Prostate gland (tissue), 2 donors: Measurements from ENCODE around the gene HIVEP3. TPM values are rescaled to one million over a fixed set of nuclear protein-coding genes. Genes with fewer than 3 reads are reported as not detected.
A peak's percentile ranks its signal among the peaks of the same experiment; 100 is the strongest.

ENCODE experiments used
- DNase-seq: peaks from one replicate; pipeline ENCODE4 v3.0.0-alpha.2; 2019; ENCODE audit warnings: low spot score
- H3K27ac ChIP-seq, 2 donors: fragments of 200-600 bp; sonication (generic); 2 replicates each; pipeline ENCODE4 v1.5.1; 2017 to 2019
- H3K27me3 ChIP-seq: fragments of 200-600 bp; sonication (generic); replicated peaks from 2 replicates; pipeline ENCODE4 v1.5.1; 2019; ENCODE audit not compliant: insufficient read depth
- H3K36me3 ChIP-seq, 2 donors: fragments of 200-600 bp; sonication (generic); 1 replicate in 1 of 2; 2 replicates in 1 of 2; pipeline versions ENCODE4 v1.5.1 to v1.8.1; 2017 to 2019
- H3K4me1 ChIP-seq: fragments of 200-600 bp; sonication (generic); replicated peaks from 2 replicates; pipeline ENCODE4 v1.5.1; 2019
- H3K4me3 ChIP-seq, 2 donors: fragments of 200-600 bp; sonication (generic); 2 replicates each; pipeline ENCODE4 v1.5.1; 2017 to 2019
- H3K9me3 ChIP-seq: fragments of 200-600 bp; sonication (generic); 2 replicates; pipeline ENCODE4 v1.5.1; 2017
- CTCF ChIP-seq, 4 experiments: fragments of 200-600 bp in 2 of 4; fragments of 450-650 bp in 2 of 4; sonication (generic) in 2 of 4; IDR thresholded peaks; 1 replicate in 3 of 4; 2 replicates in 1 of 4; pipeline ENCODE4 v1.5.1; 2016 to 2019; ENCODE audit warnings: antibody characterized with exemption in 4 of 4, mild to moderate bottlenecking in 2 of 4, moderate library complexity in 2 of 4
- POLR2A ChIP-seq: fragments of 450-650 bp; IDR thresholded peaks from one replicate; pipeline ENCODE4 v1.6.1; 2016; ENCODE audit warnings: antibody characterized with exemption, mild to moderate bottlenecking
- POLR2AphosphoS5 ChIP-seq: sonication (generic); formaldehyde crosslinking; IDR thresholded peaks from one replicate; pipeline ENCODE4 v1.6.1; 2017; ENCODE audit warnings: antibody characterized with exemption
- WGBS: methylation state at CpG from one replicate; pipeline ENCODE4 v1.1.5; 2018; 5-methylcytosine and 5-hydroxymethylcytosine counted together
- intact Hi-C: fragments of 100-400 bp; cut with DNase I; formaldehyde crosslinking; loops from one replicate; pipeline ENCODE4 v1.14.2; 2022
- total RNA-seq, 2 donors: library from RNA; depleted of rRNA; stranded (reverse); fragments of >200 nt; gene quantifications; one replicate each; pipeline ENCODE4 v1.1.0, GENCODE V29; 2016

The HIVEP3 gene
- total RNA-seq, 2 donors from 2014 or later = 9.3 to 11.2 TPM

GRCh38 chr1:41887365-41887764, 31.4 kb downstream of the HIVEP3 start:
- DNase-seq = no peak
- H3K27me3 ChIP-seq = no peaks in the 10 kb centered on the region
- no peaks in the 10 kb centered on the region for H3K9me3 ChIP-seq
- H3K36me3 ChIP-seq = no peaks in the 10 kb centered on the region
- no peak for TF ChIP-seq CTCF (IDR thresholded peaks at IDR 0.05)
- no peak for TF ChIP-seq POLR2AphosphoS5
- no peak for TF ChIP-seq POLR2A
- H3K27ac ChIP-seq = no peak overlapping the region
- H3K4me1 ChIP-seq = peaks cover 10% of the 10 kb centered on the region
- H3K4me3 ChIP-seq = no peak overlapping the region
- 100% methylated on average over 1 of the region's 1 CpG for WGBS
- intact Hi-C loops = no loop called here

- Histone ChIP-seq H3K27me3 (no peaks in the 10 kb centered on the region), H3K36me3 (no peaks in the 10 kb centered on the region), H3K4me3 (no peak overlapping the region), H3K27ac (no peak overlapping the region), H3K9me3 (no peaks in the 10 kb centered on the region), H3K4me1 (peaks cover 3% of the 10 kb centered on the region)
- DNase-seq = no peak
- WGBS = 89% methylated on average over 8 of the region's 9 CpGs
- no peak for TF ChIP-seq POLR2AphosphoS5
- no peak for TF ChIP-seq POLR2A
- TF ChIP-seq CTCF (IDR thresholded peaks at IDR 0.05) = no peak
- intact Hi-C loops = no loop called here
Observed at GRCh38 chr1:41884256-41885230, 34.2 kb downstream of the HIVEP3 start.

- 79% methylated on average over 3 of the region's 3 CpGs for WGBS
- H3K27ac ChIP-seq = peak overlapping the region; percentile 73 to 79
Observed at GRCh38 chr1:41883507-41883906, 35.2 kb downstream of the HIVEP3 start.

GRCh38 chr1:41882486-41882885, 36.2 kb downstream of the HIVEP3 start:
- Histone ChIP-seq H3K4me3 (no peak overlapping the region), H3K27ac (peak overlapping the region; percentile 73 to 79), H3K4me1 (peaks cover 3% of the 10 kb centered on the region), H3K36me3 (no peaks in the 10 kb centered on the region), H3K27me3 (no peaks in the 10 kb centered on the region), H3K9me3 (no peaks in the 10 kb centered on the region)
- DNase-seq = no peak
- intact Hi-C loops = no loop called here
- TF ChIP-seq CTCF (IDR thresholded peaks at IDR 0.05) (no peak), POLR2AphosphoS5 (no peak)

More at GRCh38 chr1:41883507-41883906, 35.2 kb downstream of the HIVEP3 start:
- Histone ChIP-seq H3K36me3 (no peaks in the 10 kb centered on the region), H3K4me3 (no peak overlapping the region), H3K27me3 (no peaks in the 10 kb centered on the region), H3K4me1 (peaks cover 3% of the 10 kb centered on the region), H3K9me3 (no peaks in the 10 kb centered on the region)
- intact Hi-C loops = no loop called here
- no peak for TF ChIP-seq POLR2A
- no peak for TF ChIP-seq POLR2AphosphoS5
- no peak for TF ChIP-seq CTCF (IDR thresholded peaks at IDR 0.05)
- DNase-seq = no peak

- peaks cover 3% of the 10 kb centered on the region for H3K4me1 ChIP-seq
- peak; percentile 82 for DNase-seq
- H3K36me3 ChIP-seq = no peaks in the 10 kb centered on the region
- WGBS = 51% methylated on average over 5 of the region's 5 CpGs
- intact Hi-C loops = no loop called here
- peak; percentile 13 for TF ChIP-seq POLR2A
- peak; percentile 88 for TF ChIP-seq POLR2AphosphoS5
- no peak for TF ChIP-seq CTCF (IDR thresholded peaks at IDR 0.05)
- H3K9me3 ChIP-seq = no peaks in the 10 kb centered on the region
- H3K4me3 ChIP-seq = no peak overlapping the region
- H3K27me3 ChIP-seq = no peaks in the 10 kb centered on the region
- peak overlapping the region; percentile 73 to 79 for H3K27ac ChIP-seq
Observed at GRCh38 chr1:41882068-41882477, 36.6 kb downstream of the HIVEP3 start.
